GM21737 (cell line): ENCODE measurements around the gene HERC2.
"Not testable (repeated sequence)": the region's sequence is repeated elsewhere in the genome, so short reads cannot be mapped to it uniquely, and the experiment has no call there.

Experiments
- ATAC-seq: cut with Tn5 transposase; IDR thresholded peaks from one replicate; pipeline ENCODE4 v1.9.1; 2021; ENCODE audit warnings: mild to moderate bottlenecking, moderate library complexity; ENCODE audit not compliant: unreplicated experiment

HERC2 gene

DNA sequence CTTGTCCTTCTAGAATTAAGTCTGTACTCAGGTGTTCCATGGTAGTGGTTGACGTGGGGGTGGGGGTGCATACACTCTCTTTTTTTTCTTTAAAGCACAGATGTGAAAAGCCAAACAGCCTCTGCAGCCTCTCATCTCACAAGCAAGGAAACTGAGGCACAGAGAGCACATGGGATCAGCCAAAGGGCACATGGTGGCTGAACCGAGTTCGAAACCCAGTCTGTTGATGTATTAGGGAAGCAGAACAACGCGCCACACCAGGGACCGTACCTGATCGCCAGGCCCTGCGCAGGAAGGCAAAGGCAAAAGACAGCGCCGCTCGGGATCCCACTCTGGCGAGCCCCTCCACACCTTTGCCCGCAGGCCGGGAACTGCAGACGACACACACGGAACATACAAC is 47.3 kb downstream of the HERC2 start:
- ATAC-seq = no peak

DNA sequence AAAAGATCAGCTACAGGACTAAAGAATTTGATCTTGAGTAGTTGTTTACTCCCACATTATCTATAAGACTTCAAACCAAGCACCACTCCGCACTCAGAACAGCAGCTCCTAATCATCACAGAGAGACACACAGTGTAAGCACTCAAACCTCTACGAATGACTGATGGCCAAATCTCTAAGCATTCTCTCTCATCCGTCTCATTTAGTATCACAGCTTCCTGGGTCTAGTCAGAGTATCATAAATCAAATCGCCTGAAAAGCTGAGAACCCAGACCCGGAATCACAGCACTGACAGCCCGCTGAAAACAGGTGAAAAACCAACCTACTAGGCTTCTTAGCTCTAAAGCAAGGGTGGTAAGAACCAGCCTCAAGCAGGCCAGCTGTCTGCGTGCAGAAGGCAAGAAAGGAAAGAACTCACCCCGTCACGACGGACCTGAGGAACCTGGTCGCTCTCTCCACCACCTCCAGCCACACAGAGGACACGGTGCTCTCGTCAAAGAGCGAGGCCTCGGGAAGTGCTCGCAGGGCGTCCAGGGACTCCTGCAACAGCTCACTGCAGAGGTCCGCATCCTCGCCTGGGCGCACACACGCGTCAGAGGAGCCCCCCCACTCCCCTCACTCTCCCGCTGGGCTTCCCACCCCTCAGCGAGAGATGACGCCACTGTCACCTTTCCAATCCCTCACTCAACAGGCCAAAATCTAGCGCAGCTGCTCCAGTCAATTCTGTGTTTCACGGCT is 47.9 kb downstream of the HERC2 start:
- no peak for ATAC-seq

DNA sequence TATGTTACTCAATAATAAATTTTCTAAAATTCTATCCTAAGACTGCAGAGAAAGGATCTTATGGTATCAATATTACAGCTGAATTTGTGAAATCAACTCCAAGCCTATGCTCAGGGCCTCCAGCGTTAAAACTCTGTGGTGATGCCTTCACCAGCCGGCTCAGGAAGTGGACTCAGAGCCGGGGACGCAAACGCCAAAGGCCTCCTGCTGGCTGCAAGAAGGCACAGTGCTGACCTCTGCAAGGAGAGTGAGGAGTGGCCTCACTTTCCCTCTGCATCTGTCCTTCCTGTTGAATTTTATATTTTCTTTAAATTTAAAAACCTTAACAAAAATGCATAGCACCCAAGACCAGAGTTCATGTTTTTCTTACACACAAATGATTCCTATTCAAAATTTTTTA is 48.5 kb downstream of the HERC2 start:
- ATAC-seq = no peak

DNA sequence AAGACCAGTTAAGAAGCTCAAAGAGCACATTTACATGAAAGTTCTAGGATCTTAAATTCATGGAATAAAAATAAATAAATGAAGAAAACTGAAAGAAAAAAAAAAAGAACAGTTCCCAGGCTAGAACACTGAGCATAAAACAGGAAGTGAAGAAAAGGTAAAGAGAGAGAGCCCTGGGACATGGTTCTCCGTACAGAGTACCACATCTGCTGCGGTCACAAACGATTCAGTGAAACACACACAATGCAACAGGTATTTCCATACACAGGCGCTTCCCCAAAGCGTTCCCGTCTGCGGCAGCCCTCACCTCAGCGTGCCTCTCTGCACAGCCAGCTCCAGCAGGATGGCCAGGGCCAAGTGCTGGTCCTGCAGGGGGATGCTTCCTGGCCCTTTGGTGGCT is 49.4 kb downstream of the HERC2 start:
- no peak for ATAC-seq

DNA sequence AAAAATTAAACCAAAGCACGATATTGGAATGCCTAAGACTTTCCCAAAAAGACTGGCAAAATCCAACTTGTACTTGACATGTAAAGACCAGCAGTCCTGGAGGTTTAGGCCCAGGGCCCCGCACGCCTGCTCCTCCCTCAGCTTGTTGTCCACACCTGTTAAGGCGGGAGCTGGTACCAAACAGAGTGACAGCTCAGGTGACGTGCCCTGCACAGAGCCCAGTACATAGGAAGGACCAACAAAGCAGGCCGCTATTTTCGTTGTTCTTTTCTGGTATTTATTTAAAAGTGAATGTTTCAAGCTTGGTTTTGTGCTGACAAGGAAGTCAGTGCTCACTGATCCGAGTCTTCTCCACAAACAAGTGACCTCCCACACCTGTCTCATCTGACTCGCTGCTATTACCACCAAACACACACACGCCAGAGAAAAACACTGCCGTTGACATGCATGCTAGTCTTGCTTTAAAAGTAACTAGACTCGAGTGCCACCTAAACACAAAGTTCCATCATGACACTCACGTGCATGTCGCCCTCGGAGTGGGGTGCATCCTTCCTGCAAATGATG is 50.2 kb downstream of the HERC2 start:
- ATAC-seq = no peak

DNA sequence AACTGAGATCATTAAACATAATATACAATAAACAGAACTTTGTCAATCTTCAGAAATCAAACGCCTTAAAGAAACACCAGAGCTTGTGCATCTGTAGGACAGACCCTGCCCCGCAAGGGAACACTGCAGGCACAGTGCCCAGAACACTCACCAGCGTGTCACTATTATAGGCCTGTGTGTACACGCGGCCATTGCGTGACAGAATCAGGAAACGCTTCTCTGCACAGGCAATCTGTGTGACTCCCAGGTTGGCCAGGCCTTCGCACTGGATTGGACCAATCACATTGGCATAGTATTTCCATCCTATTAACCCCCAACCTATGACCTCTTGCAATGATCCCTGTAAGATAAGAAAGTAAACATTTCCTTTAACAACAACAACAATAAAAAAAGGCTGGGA is 52.9 kb downstream of the HERC2 start:
- ATAC-seq = no peak

DNA sequence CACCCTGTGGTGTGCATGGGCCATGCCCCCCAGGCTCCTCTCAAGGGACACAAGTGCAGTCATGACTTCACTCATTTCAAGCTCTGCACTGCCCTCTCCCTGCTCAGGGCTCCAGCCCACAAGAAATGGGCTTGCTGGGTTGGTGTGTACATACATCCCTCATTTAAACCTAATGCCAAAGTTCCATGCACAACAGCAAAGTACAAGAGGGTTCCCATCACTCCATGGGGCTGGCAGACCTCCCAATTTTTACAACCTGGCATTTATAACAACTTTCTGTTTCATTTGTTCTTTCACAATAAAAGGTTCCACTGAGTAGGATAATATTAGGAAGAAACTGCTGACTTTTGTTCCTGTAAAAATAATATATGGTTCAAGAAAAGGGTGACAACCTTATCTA is 54.3 kb downstream of the HERC2 start:
- ATAC-seq = no peak

DNA sequence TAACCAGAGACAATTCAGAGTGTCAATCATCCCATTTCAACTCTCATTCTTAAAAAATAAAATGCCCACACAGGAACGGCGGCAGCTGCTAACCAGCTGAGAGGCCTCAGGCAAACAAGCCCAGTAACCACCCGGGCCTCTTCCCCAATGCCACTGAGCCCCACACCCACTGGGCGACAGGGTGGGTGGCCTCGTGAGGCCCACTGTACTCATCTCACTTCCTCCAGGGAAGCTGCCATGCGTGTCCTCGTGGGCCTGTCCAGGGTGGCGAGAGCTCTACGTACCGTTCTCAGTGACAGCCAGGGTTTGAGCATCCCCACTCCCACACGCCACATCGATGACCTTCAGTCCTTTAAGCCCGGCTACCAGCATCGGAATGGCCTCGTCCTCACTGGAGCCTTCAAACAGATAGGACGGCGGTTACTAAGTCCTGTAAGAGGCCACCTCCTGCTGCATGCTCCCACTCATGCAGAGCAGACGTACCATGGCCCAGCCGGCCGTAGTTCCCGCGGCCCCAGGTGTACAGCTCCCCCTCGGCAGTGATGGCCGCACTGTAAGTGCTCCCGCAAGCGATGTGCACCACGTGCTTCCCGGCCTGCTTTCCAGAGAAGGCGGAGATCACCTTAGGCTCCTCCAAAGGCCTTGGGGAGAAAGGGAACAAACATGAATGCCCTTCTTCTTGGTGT is 56.5 kb downstream of the HERC2 start:
- ATAC-seq = no peak

DNA sequence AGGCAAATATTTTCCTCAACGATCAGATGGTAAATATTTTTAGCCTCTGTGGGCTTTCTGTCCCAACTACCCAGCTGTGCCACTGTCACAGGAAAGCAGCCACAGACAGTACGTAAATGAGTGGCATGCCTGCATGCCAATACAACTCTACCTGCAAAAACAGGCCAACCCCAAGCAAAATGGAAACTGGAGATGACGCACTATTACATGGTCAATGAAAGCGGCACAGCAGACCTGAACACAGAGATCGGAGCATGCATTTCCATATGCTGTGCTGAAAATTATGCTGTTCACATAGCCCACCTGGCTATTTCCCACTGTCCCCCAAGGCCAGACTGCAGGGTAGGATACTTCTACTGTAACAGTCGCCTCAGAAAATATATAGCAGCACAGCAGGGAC is 57.8 kb downstream of the HERC2 start:
- no peak for ATAC-seq

DNA sequence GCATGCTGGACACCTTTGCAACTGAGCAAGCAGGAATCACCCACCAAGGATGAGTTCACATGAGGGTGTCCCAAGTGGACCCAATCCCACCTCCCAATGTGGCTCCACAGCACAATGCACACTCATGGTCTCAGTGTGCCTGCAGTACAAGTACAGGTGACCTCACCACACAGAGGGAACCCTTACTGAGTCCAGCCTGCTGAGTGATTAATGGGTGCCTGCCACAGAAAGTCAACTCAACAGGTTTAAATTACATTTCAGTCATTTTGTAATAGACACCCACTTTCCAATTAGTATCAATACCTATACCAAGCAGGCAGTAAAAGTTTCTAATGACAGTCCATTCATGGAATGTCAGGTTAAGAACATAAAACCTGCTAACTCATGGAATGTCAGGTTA is 59.5 kb downstream of the HERC2 start:
- ATAC-seq = no peak

DNA sequence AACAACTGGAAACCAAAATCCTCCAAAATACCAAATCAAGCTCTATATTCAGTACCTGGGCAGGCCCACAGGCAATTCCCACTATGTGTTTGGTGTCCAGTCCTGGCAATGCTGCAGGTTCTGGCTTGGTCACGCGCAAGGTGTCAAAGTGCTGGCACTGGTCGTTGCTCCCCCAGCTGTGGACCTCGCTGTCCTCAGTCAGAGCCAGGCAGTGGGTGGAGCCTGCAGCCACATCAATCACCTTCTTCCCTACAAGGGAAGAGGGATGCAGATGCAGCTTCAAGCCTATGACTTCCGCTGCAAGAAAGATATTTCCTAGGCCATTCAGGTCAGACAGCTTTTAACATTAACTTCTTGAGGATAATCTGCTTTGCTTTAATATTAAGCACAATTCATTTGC is 61.3 kb downstream of the HERC2 start:
- ATAC-seq = no peak

DNA sequence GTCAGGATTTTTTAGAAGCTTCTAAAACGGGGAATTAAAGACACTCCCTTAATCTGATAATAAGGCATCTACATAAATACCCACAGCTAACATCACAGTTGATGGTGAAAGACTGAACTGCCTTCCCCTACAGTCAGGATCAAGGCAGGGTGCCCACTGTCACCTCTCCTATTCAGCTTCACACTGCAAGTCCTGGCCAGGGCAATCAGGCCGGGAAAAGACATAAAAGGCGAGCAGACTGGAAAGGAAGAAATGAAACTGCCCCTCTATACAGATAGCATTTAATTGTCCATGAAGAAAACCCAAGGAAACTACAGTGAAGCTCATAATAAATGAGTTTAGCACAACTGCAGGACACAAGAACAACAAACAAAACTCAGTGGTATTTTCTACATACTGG is 61.7 kb downstream of the HERC2 start:
- no peak for ATAC-seq

DNA sequence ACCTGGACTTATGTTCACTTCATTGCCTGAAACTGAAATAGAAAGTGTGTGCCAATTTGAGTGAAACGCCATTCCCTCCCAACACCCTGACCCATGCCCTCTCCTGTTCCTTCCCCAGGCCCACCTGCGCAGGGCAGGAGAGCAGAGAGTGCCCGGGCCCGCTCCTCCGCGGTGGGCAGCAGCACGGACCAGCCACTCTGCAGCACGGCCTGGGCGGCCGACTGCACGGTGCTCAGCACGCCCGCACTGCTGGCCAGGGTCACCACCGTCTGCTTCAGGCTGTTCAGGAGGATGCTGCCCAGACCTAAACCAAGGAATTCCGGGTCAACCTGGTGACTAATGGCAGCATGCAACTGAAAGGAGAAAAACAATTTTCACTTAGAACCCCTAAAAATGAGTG is 66.0 kb downstream of the HERC2 start:
- ATAC-seq = no peak

DNA sequence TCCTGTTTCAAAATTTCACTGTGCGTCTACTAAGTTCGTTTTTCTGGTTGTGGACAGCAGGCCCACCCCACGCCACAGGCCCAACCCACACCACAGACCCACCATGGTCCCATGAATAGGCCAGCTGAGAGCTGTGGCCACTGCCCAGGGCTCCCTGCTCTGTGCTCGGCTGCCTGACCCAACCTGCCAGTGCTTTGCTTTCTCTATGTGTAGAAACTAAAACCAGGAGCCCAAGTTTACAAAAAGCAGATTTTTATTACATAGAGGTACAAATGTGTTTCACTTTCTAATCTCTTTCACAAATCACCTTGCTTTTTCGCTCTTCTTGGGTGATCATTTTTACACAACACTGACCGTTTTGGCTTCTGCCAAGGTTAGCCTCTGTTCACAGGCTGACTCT is 69.1 kb downstream of the HERC2 start:
- no peak for ATAC-seq

DNA sequence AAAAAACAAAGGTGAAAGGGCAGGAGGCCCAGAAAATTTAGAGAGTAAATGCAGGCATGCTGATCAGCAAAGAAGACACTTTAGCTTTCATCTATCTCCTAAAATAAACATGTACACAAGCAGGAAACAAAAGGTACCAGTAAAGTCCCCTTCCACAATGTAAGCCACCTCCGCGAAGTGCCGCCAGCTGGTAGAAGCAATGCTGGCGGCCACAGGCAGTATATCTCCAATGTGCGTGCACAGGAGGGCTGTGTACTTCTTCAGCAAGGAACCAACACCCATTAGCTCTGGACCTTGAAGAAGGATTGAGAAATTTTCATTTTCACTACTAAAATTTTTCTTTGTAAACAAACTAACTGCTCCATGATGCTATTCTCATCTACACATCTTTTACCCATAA is 75.4 kb downstream of the HERC2 start:
- ATAC-seq = no peak

DNA sequence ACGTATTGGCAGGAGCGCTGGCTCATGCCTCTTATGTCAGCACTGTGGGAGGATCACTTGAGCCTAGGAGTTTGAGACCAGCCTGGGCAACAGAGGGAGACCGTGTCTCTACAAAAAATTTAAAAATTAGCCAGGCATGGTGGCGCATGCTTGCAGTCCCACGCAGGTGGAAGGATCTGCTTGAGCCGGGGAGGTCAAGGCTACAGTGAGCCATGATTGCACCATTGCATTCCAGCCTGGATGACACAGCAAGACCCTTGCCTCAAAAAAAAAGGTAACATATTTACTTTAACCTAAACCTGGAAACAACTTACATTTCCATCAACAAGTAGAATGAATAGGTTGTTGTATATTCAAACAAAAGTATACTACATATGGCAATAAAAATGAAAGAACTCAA is 78.1 kb downstream of the HERC2 start:
- no peak for ATAC-seq

DNA sequence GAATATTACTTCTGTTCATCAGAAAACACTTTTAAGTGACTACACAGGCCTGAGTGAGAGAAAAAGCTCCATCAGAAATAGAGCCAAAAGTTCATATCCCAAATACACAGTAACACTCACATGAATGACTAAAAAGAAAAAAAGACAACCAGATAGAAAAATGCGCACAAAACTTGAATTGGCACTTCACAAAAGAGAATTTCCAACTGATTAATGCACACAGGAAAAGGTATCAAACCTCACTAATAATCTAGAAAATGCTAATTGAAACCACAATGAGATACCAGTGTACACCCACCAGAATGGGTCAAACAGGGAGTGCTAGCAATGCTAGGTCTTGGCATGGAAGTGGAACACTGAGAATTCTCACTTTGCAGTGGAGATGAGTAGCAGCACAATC is 78.6 kb downstream of the HERC2 start:
- no peak for ATAC-seq

DNA sequence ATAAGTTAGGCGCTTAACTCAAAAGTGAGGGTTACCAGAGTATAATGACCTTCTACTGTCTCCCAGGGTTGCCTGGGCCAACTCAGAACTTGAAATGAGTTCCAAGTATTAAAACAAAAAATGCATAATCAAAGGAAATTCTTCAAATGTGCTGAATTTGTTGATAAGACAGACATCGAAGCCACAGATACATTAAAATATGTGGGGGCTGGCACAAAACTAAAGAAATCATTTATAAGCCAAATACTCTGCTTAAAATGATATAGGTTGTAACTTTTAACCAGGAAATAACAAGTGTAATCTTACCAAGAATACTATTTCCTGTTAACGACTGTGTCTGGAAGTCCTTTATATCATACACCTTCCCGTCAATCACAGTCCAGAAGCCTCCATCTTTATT is 83.7 kb downstream of the HERC2 start:
- ATAC-seq = not testable (repeated sequence)

DNA sequence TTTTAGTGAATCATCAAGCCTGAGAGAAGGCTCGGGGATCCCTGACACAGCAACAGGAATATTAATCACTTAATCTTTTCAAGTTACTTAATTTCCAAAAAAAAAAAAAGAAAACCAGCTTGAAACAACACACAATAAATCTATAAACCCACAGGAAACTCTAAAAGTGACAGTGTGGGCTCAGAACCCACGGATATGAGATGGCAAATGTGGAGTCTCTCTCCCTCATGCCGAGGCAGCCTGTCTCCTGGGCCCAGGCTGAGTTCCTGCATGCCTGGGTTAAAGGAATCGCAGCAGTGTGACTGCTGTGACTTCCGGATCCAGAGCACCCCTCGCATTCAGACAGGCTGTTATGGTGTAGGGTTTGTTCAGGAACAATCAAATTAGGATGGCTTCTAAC is 90.2 kb downstream of the HERC2 start:
- ATAC-seq = not testable (repeated sequence)

DNA sequence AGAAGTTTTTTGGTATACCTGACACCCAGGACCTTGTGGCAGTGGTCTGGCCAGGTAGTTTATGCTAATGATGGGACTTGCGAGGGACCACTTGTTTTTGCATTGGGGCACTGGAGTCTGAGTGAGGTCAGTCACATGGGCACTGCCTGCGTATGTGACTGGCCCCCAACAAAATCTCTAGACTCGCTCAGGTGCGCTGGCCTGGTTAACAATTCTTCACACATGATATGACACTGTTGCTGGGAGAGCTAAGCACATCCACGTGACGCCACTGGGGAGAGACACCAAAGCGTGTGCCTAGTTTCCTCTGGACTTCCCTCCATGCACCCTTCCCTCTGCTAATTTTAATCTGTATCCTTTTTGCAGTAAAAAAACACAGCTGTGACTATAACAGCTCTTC is 90.6 kb downstream of the HERC2 start:
- ATAC-seq = not testable (repeated sequence)

DNA sequence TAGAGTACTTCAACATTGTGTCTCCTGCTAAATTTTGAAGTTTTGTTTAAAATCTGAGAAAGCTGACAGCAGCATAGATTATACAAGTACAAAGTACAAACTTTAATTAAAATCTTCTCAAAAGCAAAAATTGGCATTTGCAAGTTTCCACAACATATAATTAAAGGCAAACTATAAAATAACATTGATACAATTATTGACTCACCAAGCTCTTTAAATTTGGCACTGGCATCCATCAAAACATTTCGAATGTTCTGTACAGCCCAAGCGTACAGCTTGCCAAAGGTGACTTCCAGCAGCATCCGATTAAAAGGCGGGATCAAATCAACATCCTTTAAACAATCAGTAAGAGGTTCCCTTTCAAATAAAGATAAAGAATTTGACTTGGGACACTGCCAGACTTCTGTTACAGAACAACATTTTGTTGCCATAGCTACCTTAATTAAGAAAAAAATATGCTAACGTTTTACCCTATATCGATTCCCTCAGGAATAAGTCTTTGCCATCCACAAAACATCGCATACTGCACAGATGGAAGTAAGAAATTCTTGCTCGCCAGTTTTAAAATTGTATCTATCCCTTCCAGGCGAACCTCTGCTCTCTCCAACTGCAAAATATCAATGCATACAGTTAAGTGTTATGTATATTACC is 92.9 kb downstream of the HERC2 start:
- ATAC-seq = not testable (repeated sequence)

DNA sequence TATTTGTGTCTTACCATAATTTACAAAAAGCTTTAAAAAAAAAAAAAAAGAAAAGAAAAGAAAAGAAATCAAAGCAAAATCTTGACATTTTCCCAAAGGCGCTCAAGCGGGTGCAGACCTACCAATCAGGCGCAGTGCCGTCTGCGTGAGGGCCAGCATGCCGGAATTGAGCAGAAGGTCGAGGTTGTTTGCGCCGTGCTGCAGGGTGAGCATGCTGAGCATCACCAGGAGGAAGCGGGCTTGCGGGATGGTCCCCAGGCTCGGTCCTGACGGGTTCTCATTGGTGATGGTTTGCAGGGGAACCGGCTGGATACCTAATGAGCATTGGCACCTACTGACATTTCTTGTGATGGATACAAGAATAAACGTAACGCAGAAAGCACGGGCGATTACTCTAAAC is 93.9 kb downstream of the HERC2 start:
- ATAC-seq = no peak
